ENCODE measurements around the gene APOA4.
"Not testable (repeated sequence)": the region's sequence is repeated elsewhere in the genome, so short reads cannot be mapped to it uniquely, and the experiment has no call there.

The APOA4 gene

DNA sequence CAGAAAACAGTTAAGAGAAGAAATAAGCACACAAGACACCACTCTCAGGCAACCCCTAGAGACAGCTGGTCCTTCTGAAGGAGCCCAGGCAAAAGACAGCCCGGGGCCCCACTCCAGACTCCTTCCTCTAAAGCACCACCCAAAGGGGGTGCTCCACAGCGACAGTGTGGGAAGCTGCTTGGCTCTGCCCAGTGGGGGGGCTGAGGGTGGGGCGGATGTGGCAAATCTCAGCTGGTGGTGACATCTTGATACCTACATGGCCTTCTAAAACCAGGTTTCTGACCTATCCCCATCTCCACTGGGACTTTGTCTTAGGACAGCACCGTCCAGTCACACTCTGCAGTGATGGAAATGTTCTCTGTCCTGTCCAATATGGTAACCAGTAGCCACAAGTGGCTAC is 24.5 kb upstream of the APOA4 start:
- no peak for DNase-seq (ENCODE audit: low spot score)

DNA sequence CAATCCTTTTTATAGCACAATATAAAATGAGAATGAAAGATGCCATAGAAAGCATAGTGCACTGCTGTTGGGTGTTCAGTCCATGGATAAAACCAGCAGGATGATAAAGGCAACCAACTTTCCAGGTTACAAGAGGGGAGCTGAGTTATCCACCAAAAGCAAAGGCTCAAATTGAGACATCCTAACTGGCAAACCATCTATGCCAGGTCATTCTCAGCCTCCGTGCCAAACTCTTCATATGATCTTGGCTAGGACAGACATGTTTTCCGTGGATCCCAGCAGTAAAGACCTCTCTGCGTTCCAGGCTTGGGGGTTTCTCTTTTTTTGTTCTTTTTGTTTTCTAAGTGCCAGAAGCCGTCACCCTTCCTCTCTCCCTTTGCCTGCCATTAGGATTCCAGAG is 21.6 kb upstream of the APOA4 start:
- no peak for DNase-seq (ENCODE audit: low spot score)

DNA sequence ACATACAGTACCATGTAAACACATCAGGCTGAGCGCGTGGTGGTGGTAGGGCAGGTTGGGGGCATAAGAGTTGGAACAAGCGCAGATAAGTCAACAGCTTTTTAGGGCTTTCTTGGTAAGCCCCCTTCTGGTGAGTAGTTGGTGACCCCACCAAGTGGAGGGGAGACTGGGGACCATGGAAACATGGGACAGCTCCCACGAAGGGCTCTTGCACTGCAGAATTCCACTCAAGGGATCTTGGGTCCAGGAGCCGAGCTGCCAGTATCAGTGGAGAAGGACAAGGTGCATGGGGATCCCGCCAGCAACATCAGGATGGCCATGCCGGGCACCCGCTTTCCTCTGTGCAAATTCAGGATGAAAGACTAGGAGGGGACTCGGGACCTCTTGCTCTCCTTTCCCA is 20.6 kb upstream of the APOA4 start:
- no peak for DNase-seq (ENCODE audit: low spot score)

DNA sequence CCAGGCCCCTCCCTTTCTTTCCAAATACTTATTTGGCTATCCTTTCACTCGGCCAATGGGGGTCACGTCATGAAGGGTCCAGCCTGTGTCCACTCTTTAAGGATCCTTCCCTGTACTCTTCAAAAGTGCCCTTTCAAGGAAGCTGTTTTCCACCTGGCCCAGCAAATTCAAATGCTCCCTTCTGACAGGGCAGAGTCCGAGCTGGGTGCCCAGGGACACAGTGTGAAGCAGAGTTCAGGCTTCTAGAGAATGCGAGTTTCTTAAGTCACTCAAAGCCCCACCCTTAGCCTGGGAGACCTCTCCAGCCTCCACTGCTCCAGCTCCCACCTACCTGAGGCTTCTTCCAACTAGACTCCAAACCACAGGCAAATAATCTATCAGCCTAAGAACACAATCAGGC is 19.8 kb upstream of the APOA4 start:
- DNase-seq (ENCODE audit: low spot score), result no peak

DNA sequence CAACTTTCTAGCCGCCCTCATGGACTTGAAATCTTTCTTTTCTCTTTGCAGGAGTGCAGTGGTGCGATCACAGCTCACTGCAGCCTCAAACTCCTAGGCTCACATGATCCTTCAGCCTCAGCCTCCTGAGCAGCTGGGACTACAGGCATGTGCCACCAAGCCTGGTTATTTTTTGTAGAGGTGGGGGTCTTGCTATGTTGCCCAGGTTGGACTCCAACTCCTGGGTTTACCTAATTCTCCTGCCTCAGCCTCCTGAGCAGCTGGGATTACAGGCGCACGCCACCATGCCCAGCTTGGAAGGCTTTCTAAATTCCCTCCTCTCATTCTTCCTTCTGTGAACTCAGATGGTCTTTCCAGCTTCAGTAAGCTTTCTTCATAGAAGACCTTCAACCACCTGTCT is 19.0 kb upstream of the APOA4 start:
- DNase-seq (ENCODE audit: low spot score), result no peak

DNA sequence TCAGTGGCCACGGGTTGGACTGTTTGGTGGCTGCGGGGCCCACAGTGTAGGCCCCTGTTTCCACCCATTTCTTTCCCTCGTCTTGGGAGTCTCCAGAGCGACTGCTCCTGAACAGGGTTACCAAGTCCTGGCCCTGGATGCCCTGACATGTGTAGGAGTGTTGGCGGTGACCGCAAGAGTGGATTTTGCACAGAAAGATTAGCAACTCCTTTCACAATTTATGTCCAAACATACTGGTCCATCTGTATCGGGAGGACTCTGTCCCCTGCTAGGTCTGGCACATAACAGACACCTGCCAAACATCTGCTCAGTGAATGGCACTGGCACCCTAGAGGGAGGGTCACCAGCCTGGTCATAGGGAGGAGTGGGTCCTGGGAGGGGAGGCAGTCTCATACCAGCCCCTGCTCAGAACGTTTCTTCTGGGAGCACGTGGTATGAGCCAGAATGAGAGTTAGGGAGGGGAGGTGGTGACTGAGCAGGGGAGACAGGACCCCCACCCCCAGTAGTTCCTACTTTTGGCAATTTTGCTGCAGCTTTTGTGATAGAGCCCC is 17.7 kb upstream of the APOA4 start:
- DNase-seq (ENCODE audit: low spot score), result no peak

DNA sequence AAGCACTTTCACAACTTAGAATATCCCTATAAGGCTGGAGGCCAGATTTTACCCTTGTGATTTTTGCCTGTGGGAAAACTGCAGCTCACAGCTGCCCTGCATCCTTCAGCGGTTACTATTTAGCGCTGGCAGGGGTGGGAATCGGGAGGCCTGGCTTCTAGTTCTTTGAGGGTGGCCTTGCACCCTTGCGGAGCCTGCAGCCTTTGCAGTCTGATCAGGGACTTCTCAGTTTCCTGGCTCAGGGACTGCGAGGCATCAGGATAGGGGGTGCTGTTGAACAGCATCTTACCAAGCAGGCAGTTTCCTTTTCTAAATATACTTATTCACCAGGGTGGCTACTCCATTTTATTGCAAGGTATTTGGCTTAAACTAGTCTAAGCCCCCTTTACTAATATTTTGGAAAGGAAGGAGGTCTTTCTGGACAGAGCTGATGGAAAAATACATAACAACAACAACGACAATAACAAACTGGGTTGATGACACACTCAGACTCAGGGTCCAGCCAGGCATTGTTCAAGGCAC is 17.2 kb upstream of the APOA4 start:
- no peak for DNase-seq (ENCODE audit: low spot score)

DNA sequence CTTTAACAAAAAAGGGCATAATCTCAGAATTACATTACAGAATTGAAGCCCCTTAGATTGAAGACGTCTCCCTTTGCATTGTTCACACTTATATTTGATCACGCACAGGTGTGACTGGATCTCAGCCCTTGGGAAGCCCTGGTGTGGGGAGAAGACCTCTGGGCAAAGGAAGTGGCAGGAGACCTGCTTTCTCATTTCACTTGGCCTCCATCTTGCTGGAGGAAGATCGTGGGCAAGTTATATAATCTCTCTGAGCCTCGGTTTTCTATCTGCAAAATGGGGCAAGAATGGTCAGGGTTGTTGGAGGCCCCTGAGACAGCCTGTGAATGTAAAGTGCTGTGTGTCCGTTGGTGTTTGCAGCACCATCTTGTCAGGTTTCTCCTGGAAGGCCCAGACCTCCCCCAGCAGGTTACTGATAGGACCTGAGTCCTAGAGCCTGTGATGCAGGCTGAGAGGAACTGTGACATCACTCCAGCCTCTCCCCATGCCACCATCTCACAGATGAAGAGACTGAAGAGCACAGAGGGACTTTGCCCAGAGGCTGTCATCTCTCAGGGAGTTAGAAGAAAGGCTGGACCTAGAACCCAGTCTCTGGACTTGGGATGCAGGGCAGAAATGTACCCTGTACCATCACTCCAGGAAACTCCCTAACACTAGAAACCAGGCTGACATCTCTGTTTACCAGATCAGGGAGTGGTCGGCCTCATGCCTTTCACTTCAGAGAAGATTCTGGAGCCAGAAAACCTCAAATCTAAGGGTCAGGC is 15.4 kb upstream of the APOA4 start:
- no peak for DNase-seq (ENCODE audit: low spot score)

DNA sequence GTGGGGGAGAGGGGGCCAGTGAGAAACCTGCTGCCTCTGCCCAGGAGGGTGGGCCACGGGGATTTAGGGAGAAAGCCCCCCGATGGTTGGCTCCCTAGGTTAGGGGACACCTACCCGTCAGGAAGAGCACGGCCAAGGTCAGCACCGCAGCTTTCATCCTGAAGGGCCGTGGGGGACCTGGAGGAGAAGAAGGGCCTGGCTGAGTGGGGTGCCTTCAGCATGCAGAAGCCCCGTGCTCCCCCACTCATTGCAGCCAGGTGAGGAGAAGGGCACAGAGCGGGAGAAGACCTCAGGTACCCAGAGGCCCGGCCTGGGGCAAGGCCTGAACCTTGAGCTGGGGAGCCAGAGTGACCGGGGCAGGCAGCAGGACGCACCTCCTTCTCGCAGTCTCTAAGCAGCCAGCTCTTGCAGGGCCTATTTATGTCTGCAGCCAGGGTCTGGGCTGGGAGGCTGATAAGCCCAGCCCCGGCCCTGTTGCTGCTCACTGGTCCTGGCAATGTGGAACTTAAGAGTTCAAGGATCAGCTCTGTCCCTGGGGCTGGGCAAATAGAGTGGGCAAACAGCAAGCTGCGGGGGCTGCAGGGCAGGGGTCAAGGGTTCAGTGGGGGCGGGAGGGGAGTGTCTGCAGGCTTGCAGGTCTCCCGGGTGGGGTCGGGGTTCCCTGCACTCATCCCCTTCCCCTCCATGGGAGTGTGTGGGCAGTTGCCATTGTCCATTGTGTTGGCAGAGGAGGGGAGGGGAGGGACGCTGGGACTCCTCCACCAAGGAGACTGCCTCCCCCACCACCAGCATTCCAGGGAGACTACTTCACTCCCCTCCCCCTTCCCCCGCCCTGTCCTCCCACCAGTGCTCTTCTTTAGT is 14.4 kb upstream of the APOA4 start, which contains the start of gene APOA1:
TSS of gene APOA1 (minus strand) at position 392 of the 861 bp plus-strand sequence. CDS start at position 157, 235 bp downstream.
- DNase-seq (ENCODE audit: low spot score), result no peak

DNA sequence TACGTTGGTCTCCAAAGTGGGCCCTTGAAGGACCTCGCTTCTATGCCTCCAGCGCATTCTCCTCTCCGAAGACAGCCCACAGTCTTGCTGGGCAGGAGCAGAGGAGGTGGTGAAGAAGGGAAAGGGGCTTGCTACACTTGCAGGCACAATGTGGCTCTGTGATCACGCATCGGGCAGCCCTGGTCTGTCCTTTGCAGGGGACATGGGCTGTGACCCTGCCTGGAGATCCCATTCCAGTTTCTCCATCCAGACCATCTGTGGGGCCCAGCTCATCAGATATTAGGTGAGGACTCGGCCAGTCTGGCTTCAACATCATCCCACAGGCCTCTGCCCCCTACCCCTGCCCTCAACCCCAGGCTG is 13.5 kb upstream of the APOA4 start:
- no peak for DNase-seq (ENCODE audit: low spot score)

DNA sequence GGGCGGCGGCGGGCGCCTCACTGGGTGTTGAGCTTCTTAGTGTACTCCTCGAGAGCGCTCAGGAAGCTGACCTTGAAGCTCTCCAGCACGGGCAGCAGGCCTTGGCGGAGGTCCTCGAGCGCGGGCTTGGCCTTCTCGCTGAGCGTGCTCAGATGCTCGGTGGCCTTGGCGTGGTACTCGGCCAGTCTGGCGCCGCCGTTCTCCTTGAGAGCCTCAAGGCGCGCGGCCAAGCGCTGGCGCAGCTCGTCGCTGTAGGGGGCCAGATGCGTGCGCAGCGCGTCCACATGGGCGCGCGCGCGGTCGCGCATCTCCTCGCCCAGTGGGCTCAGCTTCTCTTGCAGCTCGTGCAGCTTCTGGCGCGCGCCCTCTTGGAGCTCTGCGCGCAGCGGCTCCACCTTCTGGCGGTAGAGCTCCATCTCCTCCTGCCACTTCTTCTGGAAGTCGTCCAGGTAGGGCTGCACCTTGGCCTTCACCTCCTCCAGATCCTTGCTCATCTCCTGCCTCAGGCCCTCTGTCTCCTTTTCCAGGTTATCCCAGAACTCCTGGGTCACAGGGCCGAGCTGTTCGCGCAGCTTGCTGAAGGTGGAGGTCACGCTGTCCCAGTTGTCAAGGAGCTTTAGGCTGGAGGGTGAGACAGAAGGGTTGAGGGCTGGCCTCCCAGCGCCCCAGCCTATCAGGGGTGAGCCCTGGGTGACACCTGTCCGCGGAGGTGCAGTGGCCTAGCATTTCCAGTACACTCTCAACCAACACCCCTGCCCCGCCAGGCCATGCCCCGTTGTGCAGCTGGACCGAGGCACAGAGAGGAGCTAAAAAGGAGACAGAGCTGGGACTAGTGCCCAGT is 12.9 kb upstream of the APOA4 start:
- DNase-seq (ENCODE audit: low spot score), result peak; percentile 78

DNA sequence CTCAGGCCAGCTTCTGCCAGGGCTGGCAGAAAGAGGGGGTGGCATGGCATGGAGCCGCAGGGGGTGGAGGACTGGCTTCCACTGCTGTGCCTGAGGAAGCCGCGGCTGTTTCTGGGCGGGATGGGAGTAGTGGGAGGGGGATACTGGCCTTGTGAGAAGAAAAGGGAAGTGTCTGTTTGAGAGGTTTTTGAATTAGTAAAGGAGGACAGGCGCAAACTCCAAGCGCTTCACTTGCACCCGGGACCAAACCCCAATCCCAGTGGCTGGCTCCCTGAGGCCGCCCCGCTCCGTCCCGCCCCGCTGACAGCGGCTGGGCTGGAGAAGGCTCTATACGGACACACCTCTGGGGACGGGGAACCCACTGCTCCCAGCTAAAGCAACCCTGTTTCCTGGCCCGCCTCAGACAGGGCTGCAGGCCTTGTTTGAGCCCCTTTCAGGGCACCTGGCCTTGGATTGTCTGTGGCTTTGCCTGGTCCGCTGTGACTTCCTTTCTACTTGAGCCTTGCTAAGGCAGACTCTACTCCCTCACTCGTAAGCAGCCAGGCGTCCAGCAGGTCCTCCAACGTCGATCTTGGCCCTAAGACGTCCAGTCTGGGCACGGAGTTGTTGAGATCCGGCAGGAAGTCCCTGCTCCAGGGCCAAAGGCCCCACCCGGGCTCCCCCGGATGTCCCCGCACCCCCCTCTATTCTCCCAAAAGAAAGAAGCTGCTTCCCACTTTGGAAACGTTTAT is 12.1 kb upstream of the APOA4 start:
- DNase-seq (ENCODE audit: low spot score), result no peak

DNA sequence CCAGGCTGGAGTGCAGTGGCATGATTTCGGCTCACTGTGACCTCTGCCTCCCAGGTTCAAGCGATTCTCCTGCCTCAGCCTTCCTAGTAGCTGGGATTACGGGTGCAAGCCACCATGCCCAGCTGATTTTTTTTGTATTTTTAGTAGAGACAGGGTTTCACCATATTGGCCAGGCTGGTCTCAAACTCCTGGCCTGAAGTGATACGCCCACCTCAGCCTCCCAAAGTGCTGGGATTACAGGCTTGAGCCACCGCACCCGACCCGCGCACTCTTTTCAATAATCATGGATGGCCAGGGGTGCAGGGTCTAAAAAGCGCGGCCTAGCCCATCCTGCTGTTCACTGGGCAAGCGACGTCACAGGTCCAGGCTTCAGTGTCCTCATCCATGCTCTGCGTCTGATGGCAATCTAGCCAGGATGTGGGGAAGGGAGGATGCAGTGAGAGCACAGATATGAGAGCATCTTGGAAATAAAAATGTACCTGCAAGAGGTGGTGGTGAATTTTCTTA is 11.5 kb upstream of the APOA4 start:
- DNase-seq (ENCODE audit: low spot score), result not testable (repeated sequence)

DNA sequence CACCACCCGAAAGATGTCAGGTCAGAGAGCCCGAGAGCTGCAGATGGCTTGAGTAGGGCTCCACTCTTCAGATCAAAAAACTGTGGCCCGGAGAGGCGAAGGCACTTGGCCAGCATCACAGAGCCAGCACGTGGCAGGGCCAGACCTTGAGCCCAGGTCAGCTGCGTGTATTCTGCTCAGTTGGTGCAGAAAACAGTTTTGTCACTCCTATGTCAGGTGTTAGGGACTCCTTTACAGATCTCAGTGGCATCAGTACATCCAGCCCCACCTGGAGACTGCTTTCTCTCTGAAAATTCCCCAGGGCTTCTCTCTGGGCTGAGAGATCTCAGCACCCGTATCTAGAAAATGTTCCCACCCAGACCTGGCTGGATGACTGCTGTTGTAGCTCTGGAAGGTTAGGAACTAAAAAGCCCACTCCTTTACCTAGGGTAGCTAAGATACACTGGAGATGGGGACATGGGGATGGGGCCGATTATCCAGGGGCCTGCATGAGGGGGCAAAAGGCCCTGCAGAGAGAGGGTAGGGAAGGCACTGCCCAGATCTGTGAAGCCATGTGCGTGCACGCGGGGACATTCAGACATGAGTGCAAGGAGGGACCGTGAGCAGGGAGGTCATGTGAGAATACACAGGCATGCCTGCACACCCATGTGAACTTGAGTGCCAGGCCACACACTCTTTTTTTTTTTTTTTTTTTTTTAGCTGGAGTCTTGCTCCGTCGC is 10.9 kb upstream of the APOA4 start:
- no peak for DNase-seq (ENCODE audit: low spot score)

DNA sequence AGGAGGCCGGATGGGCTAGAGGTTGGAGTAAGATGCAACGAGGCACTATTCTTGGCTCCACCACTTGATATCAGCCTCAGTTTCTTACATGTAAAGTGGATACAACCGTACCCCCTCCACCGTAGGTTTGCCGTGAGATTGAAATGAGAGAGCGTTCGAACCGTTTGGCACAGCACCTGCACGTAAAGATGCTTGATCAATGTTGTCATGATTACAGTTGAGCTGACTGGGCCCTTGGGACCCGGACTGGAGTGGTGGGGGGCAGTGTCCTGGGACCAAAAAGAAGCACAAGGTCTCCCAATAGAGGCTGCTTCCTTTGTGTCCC is 10.3 kb upstream of the APOA4 start:
- no peak for DNase-seq (ENCODE audit: low spot score)

DNA sequence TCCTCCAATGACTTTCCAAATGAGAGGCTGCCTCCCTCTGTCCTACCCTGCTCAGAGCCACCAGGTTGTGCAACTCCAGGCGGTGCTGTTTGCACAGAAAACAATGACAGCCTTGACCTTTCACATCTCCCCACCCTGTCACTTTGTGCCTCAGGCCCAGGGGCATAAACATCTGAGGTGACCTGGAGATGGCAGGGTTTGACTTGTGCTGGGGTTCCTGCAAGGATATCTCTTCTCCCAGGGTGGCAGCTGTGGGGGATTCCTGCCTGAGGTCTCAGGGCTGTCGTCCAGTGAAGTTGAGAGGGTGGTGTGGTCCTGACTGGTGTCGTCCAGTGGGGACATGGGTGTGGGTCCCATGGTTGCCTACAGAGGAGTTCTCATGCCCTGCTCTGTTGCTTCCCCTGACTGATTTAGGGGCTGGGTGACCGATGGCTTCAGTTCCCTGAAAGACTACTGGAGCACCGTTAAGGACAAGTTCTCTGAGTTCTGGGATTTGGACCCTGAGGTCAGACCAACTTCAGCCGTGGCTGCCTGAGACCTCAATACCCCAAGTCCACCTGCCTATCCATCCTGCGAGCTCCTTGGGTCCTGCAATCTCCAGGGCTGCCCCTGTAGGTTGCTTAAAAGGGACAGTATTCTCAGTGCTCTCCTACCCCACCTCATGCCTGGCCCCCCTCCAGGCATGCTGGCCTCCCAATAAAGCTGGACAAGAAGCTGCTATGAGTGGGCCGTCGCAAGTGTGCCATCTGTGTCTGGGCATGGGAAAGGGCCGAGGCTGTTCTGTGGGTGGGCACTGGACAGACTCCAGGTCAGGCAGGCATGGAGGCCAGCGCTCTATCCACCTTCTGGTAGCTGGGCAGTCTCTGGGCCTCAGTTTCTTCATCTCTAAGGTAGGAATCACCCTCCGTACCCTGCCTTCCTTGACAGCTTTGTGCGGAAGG is 9.5 kb upstream of the APOA4 start:
- DNase-seq (ENCODE audit: low spot score), result no peak

DNA sequence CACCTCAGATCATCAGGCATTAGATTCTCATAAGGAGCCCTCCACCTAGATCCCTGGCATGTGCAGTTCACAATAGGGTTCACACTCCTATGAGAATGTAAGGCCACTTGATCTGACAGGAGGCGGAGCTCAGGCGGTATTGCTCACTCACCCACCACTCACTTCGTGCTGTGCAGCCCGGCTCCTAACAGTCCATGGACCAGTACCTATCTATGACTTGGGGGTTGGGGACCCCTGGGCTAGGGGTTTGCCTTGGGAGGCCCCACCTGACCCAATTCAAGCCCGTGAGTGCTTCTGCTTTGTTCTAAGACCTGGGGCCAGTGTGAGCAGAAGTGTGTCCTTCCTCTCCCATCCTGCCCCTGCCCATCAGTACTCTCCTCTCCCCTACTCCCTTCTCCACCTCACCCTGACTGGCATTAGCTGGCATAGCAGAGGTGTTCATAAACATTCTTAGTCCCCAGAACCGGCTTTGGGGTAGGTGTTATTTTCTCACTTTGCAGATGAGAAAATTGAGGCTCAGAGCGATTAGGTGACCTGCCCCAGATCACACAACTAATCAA is 8.8 kb upstream of the APOA4 start:
- DNase-seq (ENCODE audit: low spot score), result no peak

DNA sequence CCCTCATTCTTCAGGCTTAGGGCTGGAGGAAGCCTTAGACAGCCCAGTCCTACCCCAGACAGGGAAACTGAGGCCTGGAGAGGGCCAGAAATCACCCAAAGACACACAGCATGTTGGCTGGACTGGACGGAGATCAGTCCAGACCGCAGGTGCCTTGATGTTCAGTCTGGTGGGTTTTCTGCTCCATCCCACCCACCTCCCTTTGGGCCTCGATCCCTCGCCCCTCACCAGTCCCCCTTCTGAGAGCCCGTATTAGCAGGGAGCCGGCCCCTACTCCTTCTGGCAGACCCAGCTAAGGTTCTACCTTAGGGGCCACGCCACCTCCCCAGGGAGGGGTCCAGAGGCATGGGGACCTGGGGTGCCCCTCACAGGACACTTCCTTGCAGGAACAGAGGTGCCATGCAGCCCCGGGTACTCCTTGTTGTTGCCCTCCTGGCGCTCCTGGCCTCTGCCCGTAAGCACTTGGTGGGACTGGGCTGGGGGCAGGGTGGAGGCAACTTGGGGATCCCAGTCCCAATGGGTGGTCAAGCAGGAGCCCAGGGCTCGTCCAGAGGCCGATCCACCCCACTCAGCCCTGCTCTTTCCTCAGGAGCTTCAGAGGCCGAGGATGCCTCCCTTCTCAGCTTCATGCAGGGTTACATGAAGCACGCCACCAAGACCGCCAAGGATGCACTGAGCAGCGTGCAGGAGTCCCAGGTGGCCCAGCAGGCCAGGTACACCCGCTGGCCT is 7.2 kb upstream of the APOA4 start:
- no peak for DNase-seq (ENCODE audit: low spot score)

Measured in CD4-positive, alpha-beta T cell treated with Interleukin-15 for 4 hours (primary cell).